DMS79 treated with DMSO at 0.1 percent for 48 hours (cell line): Measurements from ENCODE around the gene TOMM6.

Experiments used
- DNase-seq: peaks from one replicate; lab custom pipeline; 2025; lab: John Stamatoyannopoulos, UW

Gene TOMM6

DNA sequence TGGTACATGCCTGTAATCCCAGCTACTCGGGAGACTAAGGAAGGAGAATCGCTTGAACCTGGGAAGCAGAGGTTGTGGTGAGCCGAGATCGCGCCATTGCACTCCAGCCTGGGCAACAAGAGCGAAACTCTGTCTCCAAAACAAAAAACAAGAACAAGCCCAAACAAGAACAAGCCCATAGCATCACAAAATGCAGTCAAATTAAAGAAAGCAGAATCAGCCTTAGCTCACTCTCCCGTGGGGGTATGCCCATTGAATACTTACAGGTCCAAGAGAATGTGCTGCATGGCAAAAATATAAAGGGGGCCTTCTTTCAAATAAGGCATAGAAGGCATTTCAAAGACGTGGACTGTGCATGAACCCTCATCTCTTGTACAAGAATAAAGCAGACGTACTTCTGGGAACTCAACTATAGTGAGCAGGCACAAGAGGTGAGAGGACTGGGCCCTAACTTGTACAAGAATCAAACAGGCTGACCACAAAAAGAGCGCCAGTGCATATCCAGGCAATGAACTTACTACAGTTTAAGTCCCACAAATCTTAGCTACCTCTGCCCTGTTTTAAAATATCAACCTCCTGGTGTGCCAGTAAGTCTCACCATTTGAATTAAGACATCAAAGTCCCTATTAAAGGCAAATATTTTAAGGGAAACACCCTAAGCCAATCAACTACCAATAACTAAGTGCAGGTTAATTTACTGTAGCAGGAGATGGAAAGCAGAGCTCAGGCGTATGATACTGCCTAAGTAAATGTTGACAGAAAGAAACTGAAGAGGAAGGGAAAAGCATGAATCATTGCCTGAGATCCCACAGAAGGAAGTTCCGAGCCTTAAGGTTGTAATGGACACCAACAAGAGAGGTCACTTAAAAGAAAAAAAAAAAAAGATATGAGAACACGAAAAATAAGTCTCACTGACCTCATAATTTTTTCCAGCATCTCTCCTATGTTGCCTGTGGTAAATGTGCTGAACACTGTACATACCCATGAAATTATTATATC, 37.4 kb downstream of the TOMM6 start:
- no peak for DNase-seq

GRCh38 chr6:41826343-41827022, 39.0 kb downstream of the TOMM6 start:
- no peak for DNase-seq

- no peak for DNase-seq
Measured at GRCh38 chr6:41832263-41832662, 44.8 kb downstream of the TOMM6 start.

GRCh38 chr6:41836022-41836659, 48.6 kb downstream of the TOMM6 start:
- DNase-seq = no peak

- no peak for DNase-seq
Measured at GRCh38 chr6:41836660-41837052, 49.2 kb downstream of the TOMM6 start.
